Measurements from ENCODE around the gene DLG2. TPM values are rescaled to one million over a fixed set of nuclear protein-coding genes. Genes with fewer than 3 reads are reported as not detected.

DLG2 gene
- total and polyA plus RNA-seq, 2 of the 8 experiments (the other 6 are each of a cell fraction or from before 2014, with no cell fraction given): 1.7 to 14.3 TPM

- Histone ChIP-seq H2AK5ac (ENCODE audit: low read depth, low read length) (no peak overlapping the region), H3K18ac (ENCODE audit: extremely low read depth, low read length) (no peak overlapping the region), H3K4me1 (replicated peaks in 1 of 4; ENCODE audit: control insufficient read depth in 3 of 4, insufficient read depth in 4 of 4, low read length in 3 of 4) (peaks cover 8 to 22% (median 16%) of the 10 kb centered on the region in 4 experiments; a peak in 6 of 7 replicates), H3K4me3 (ENCODE audit: extremely low read depth in 1 of 4, insufficient read depth in 2 of 4, low read depth in 3 of 4, low read length in 4 of 4) (peak overlapping the region in 3 of 4 experiments; percentile 3 to 51 (median 32); a peak in 4 of 8 replicates), H4K91ac (replicated peaks; ENCODE audit: insufficient read length, low read length) (no peak overlapping the region), H2BK5ac (ENCODE audit: low read depth, low read length) (peak overlapping the region; percentile 46; the same call in 1 of the 2 replicates), H3K4me2 (ENCODE audit: insufficient read depth in 1 of 2, low read depth in 2 of 2, low read length in 2 of 2) (peak overlapping the region; percentile 69 to 87), H3K27me3 (replicated peaks in 1 of 4; ENCODE audit: control insufficient read depth in 3 of 4, extremely low read depth in 1 of 4, insufficient read depth in 3 of 4, low read length in 3 of 4) (no peaks in the 10 kb centered on the region; a peak in 1 of 7 replicates), H2AFZ (ENCODE audit: low read length) (peak overlapping the region; percentile 98), H4K5ac (ENCODE audit: insufficient read length, low read depth, low read length) (peak overlapping the region; percentile 2), H4K8ac (ENCODE audit: extremely low read depth, insufficient read depth, low read length) (no peak overlapping the region), H2BK15ac (ENCODE audit: low read length) (no peak overlapping the region), H3K4ac (replicated peaks; ENCODE audit: insufficient read length, low read depth, low read length) (peak overlapping the region; percentile 64), H3K79me1 (ENCODE audit: low read depth, low read length) (no peaks in the 10 kb centered on the region), H4K20me1 (replicated peaks in 1 of 2; ENCODE audit: control insufficient read depth in 1 of 2, insufficient read depth in 2 of 2, low read length in 2 of 2) (no peaks in the 10 kb centered on the region), H3K79me2 (ENCODE audit: control insufficient read depth in 1 of 2, insufficient read depth in 2 of 2, low read length in 2 of 2) (no peaks in the 10 kb centered on the region), H3K14ac (ENCODE audit: insufficient read length) (no peak overlapping the region), H2BK12ac (ENCODE audit: low read depth, low read length) (no peak overlapping the region), H3K9me3 (ENCODE audit: insufficient read depth in 2 of 2, low read depth in 1 of 2, low read length in 1 of 2) (no peaks in the 10 kb centered on the region), H2BK120ac (replicated peaks; ENCODE audit: low read depth, low read length) (peak overlapping the region; percentile 19), H3K56ac (replicated peaks; ENCODE audit: insufficient read length, low read depth, low read length) (no peak overlapping the region), H2BK20ac (ENCODE audit: low read length) (no peak overlapping the region), H3K23ac (ENCODE audit: insufficient read length) (no peak overlapping the region), H3K9ac (replicated peaks in 1 of 4; ENCODE audit: extremely low read depth in 1 of 4, low read depth in 3 of 4, low read length in 3 of 4) (peak overlapping the region in 1 of 4 experiments; percentile 32; a peak in 2 of 7 replicates), H3K36me3 (ENCODE audit: control insufficient read depth in 2 of 4, insufficient read depth in 4 of 4, low read length in 3 of 4) (no peaks in the 10 kb centered on the region), H3K23me2 (ENCODE audit: low read depth, low read length) (no peaks in the 10 kb centered on the region; the same call in 1 of the 2 replicates), H3K27ac (ENCODE audit: low read depth, low read length) (0 out of 2 replicates have a peak overlapping the region, but pooled peaks have one; percentile 57)
- no peak for FAIRE-seq
- TF ChIP-seq NRF1 (IDR thresholded peaks at IDR 0.05; ENCODE audit: low read depth, low read length) (no peak), CTCF (IDR thresholded peaks at IDR 0.05; ENCODE audit: control extremely low read depth in 1 of 3, insufficient read depth in 1 of 3, low read depth in 1 of 3, low read length in 3 of 3) (peak in 2 of 3 experiments; percentile 10 to 34; a peak in 2 of 4 replicates), RAD21 (IDR thresholded peaks at IDR 0.05 in 1 of 2, conservative IDR thresholded peaks at IDR 0.05 in 1 of 2; ENCODE audit: low read depth in 2 of 2, low read length in 2 of 2) (peak; percentile 51)
- DNase-seq (ENCODE audit: low read depth in 1 of 2, low spot score in 2 of 2): no peak
- 42% methylated on average over 6 of the region's 6 CpGs; no CpG with 5 or more reads in 1 of the 2 experiments for WGBS, 2 experiments (ENCODE audit: extremely low coverage in 1 of 2, insufficient coverage in 1 of 2, insufficient read length in 1 of 2, insufficient replicate concordance in 2 of 2, low coverage in 1 of 2, low lambda C conversion rate in 2 of 2, missing lambda C conversion rate in 1 of 2)
- ChIA-PET POLR2A (ENCODE audit: partially characterized antibody) (interaction anchor here (0.7 to 0.9 kb wide), 2 partner anchors 8 to 12 kb away, joined by 3 to 4 read pairs; no protein-coding TSS in a partner anchor), CTCF (ENCODE audit: partially characterized antibody) (interaction anchor here (0.8 to 4.5 kb wide), 17 partner anchors 10 to 517 kb away, joined by 3 to 20 read pairs (median 4); no protein-coding TSS in a partner anchor)
Measured at GRCh38 chr11:83723999-83724398, 1903.1 kb downstream of the DLG2 start.
